Naive B cell (primary cell): ENCODE results near the gene PDE7B. TPM values are rescaled to one million over a fixed set of nuclear protein-coding genes. Genes with fewer than 3 reads are reported as not detected.
A peak's percentile ranks its signal among the peaks of the same experiment; 100 is the strongest.

ENCODE experiments used
- ATAC-seq, 2 donors: fragments of 150-1000 bp; cut with Tn5 transposase; 2 replicates each; pipeline ENCODE4 v1.10.0; 2021; ENCODE audit warnings: low read depth in 2 of 2, mild to moderate bottlenecking in 2 of 2, moderate library complexity in 2 of 2
- DNase-seq: peaks from one replicate; pipeline ENCODE4 v3.0.0; 2022
- H3K27ac Mint-ChIP-seq, 6 donors: one replicate each; pipeline ENCODE4 v1.8.0; 2020 to 2022; ENCODE audit warnings: mild to moderate bottlenecking in 6 of 6, mixed read lengths in 6 of 6, moderate library complexity in 5 of 6, inconsistent platforms in 2 of 6
- H3K27me3 Mint-ChIP-seq, 3 donors: one replicate each; pipeline ENCODE4 v1.8.0; 2021 to 2022; ENCODE audit warnings: mixed read lengths in 3 of 3, mild to moderate bottlenecking in 1 of 3
- H3K36me3 Mint-ChIP-seq, 2 donors: one replicate each; pipeline ENCODE4 v1.8.0; 2020 to 2022; ENCODE audit warnings: mixed read lengths in 2 of 2, inconsistent platforms in 1 of 2, mild to moderate bottlenecking in 1 of 2
- H3K4me1 Mint-ChIP-seq, 3 donors: one replicate each; pipeline ENCODE4 v1.8.0; 2020 to 2022; ENCODE audit warnings: mixed read lengths in 3 of 3, inconsistent platforms in 1 of 3, mild to moderate bottlenecking in 1 of 3, moderate library complexity in 1 of 3
- H3K4me3 Mint-ChIP-seq, 8 donors: one replicate each; pipeline ENCODE4 v1.8.0; 2020 to 2022; ENCODE audit warnings: mild to moderate bottlenecking in 8 of 8, mixed read lengths in 8 of 8, moderate library complexity in 8 of 8, inconsistent platforms in 2 of 8
- H3K9me3 Mint-ChIP-seq, 7 donors: one replicate each; pipeline ENCODE4 v1.8.0; 2020 to 2022; ENCODE audit warnings: mixed read lengths in 7 of 7, mild to moderate bottlenecking in 5 of 7, inconsistent platforms in 2 of 7, moderate library complexity in 1 of 7
- polyA plus RNA-seq, 6 donors: library from polyadenylated mRNA; unstranded; fragments of 300-500 nt; fragmentation: Illumina TruSeq; gene quantifications; one replicate each; pipeline ENCODE4 v1.2.3, GENCODE V29; 2021; ENCODE audit warnings: low read depth in 6 of 6

PDE7B gene
- polyA plus RNA-seq, result 1 to 10 TPM in 5 of 6 donors, under 1 TPM in 1; 0.10 to 3.8 (median 3.0) TPM

GRCh38 chr6:135851442-135852271 is at the start of gene PDE7B:
PDE7B (plus strand) TSS chr6:135851701.
- Mint-ChIP-seq H3K4me3 (peak within 1 kb of the TSS in 7 of 8 donors; percentile 79 to 96 (median 92)), H3K9me3 (no peaks in the 10 kb centered on the region), H3K36me3 (no peaks in the 10 kb centered on the region), H3K27ac (peak within 1 kb of the TSS in 2 of 6 donors; percentile 94 to 98), H3K27me3 (no peaks in the 10 kb centered on the region), H3K4me1 (peaks cover 30 to 50% (median 50%) of the 10 kb centered on the region in 3 donors)
- ATAC-seq, result peak; percentile 97 to 99
- DNase-seq, result peak; percentile 82

GRCh38 chr6:135801755-135802465 is 49.6 kb upstream of the PDE7B start:
- no peak for ATAC-seq
- no peaks in the 10 kb centered on the region for H3K36me3 Mint-ChIP-seq
- H3K4me3 Mint-ChIP-seq, result no peak overlapping the region

GRCh38 chr6:135810486-135810885 is 41.0 kb upstream of the PDE7B start:
- no peak for ATAC-seq
- Mint-ChIP-seq H3K27ac (no peak overlapping the region), H3K4me1 (peaks cover 0 to 7% (median 0%) of the 10 kb centered on the region in 3 donors), H3K36me3 (peaks cover 0 to 7% of the 10 kb centered on the region in 2 donors), H3K9me3 (peaks cover 0 to 13% (median 2%) of the 10 kb centered on the region in 7 donors), H3K4me3 (no peak overlapping the region), H3K27me3 (no peaks in the 10 kb centered on the region)
- DNase-seq, result no peak

More at GRCh38 chr6:135801755-135802465, 49.6 kb upstream of the PDE7B start:
- DNase-seq, result no peak
- no peaks in the 10 kb centered on the region for H3K9me3 Mint-ChIP-seq
- H3K4me1 Mint-ChIP-seq, result peaks cover 0 to 6% (median 0%) of the 10 kb centered on the region in 3 donors
- no peaks in the 10 kb centered on the region for H3K27me3 Mint-ChIP-seq
- peak overlapping the region in 1 of 6 donors; percentile 3 for H3K27ac Mint-ChIP-seq

GRCh38 chr6:135811170-135811569 is 40.3 kb upstream of the PDE7B start:
- H3K9me3 Mint-ChIP-seq, result peaks cover 0 to 13% (median 2%) of the 10 kb centered on the region in 7 donors

GRCh38 chr6:135811644-135812526 is 39.6 kb upstream of the PDE7B start:
- H3K27ac Mint-ChIP-seq, result peak overlapping the region in 1 of 6 donors; percentile 18
- H3K27me3 Mint-ChIP-seq, result no peaks in the 10 kb centered on the region
- ATAC-seq (no peak), DNase-seq (no peak)
- peaks cover 0 to 7% (median 0%) of the 10 kb centered on the region in 3 donors for H3K4me1 Mint-ChIP-seq
- peaks cover 0 to 7% of the 10 kb centered on the region in 2 donors for H3K36me3 Mint-ChIP-seq
- H3K4me3 Mint-ChIP-seq, result no peak overlapping the region
- H3K9me3 Mint-ChIP-seq, result peaks cover 0 to 13% (median 2%) of the 10 kb centered on the region in 7 donors

More at GRCh38 chr6:135811170-135811569, 40.3 kb upstream of the PDE7B start:
- no peaks in the 10 kb centered on the region for H3K27me3 Mint-ChIP-seq
- no peak overlapping the region for H3K4me3 Mint-ChIP-seq
- H3K36me3 Mint-ChIP-seq, result peaks cover 0 to 7% of the 10 kb centered on the region in 2 donors
- peaks cover 0 to 7% (median 0%) of the 10 kb centered on the region in 3 donors for H3K4me1 Mint-ChIP-seq
- ATAC-seq, result no peak
- no peak for DNase-seq
- no peak overlapping the region for H3K27ac Mint-ChIP-seq

DNA sequence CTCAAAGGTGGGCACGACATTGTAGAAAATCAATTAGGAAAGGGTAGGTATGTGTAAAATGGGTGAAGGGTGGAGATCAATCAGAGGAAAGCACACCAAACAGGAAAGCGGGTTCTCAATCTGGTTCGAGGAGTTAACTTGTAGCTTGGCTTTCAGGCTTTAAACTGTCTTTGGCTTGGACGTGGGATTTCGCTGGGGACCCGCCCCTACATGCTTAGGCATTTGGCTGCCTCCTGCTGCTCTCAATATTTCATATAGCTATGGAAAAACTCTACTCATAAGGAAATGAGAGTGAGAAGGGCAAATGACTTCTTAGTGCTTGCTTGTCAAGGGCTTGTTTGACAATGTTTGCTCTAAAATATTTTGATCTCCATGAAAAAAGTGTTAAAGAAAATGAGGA is 38.1 kb upstream of the PDE7B start:
- H3K36me3 Mint-ChIP-seq, result peaks cover 0 to 6% of the 10 kb centered on the region in 2 donors
- H3K27ac Mint-ChIP-seq, result peak overlapping the region in 1 of 6 donors; percentile 10
- no peak for DNase-seq
- peaks cover 0 to 7% (median 0%) of the 10 kb centered on the region in 3 donors for H3K4me1 Mint-ChIP-seq
- H3K27me3 Mint-ChIP-seq, result no peaks in the 10 kb centered on the region
- H3K9me3 Mint-ChIP-seq, result peaks cover 0 to 11% (median 2%) of the 10 kb centered on the region in 7 donors
- no peak for ATAC-seq
- no peak overlapping the region for H3K4me3 Mint-ChIP-seq

- H3K27ac Mint-ChIP-seq, result peak overlapping the region in 1 of 6 donors; percentile 38
- DNase-seq, result no peak
- no peak overlapping the region for H3K4me3 Mint-ChIP-seq
- H3K4me1 Mint-ChIP-seq, result peaks cover under 1 to 12% (median 5%) of the 10 kb centered on the region in 3 donors
- H3K9me3 Mint-ChIP-seq, result peaks cover 0 to 10% (median 0%) of the 10 kb centered on the region in 7 donors
- peaks cover 0 to 4% of the 10 kb centered on the region in 2 donors for H3K36me3 Mint-ChIP-seq
- H3K27me3 Mint-ChIP-seq, result no peaks in the 10 kb centered on the region
- no peak for ATAC-seq
Observed at GRCh38 chr6:135814043-135814442, 37.5 kb upstream of the PDE7B start.

GRCh38 chr6:135815216-135815615 is 36.3 kb upstream of the PDE7B start:
- no peak for DNase-seq
- no peak overlapping the region for H3K4me3 Mint-ChIP-seq
- no peaks in the 10 kb centered on the region for H3K9me3 Mint-ChIP-seq
- H3K27ac Mint-ChIP-seq, result no peak overlapping the region
- H3K4me1 Mint-ChIP-seq, result peaks cover 4 to 16% (median 7%) of the 10 kb centered on the region in 3 donors
- H3K36me3 Mint-ChIP-seq, result no peaks in the 10 kb centered on the region
- H3K27me3 Mint-ChIP-seq, result no peaks in the 10 kb centered on the region
- no peak for ATAC-seq

DNA sequence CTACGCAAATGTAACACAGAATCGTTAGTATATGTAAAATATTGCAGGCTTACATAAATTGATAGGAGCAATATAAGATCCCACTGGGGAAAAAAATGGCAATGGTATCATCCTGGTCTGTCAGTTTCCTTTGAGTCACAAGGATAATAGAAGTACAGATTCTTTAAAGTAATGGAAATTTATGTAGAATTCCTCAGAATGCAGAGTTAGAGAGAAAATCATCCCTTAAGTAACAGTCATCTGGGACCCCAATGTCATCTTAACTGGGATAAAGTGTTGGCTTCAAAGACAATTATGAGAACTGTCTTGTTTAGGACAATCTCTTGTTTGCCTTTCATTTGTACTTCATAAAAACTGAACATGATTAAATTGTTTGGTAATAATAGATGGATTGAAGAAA is 34.5 kb upstream of the PDE7B start:
- Mint-ChIP-seq H3K4me1 (peaks cover 4 to 9% (median 7%) of the 10 kb centered on the region in 3 donors), H3K4me3 (no peak overlapping the region), H3K9me3 (no peaks in the 10 kb centered on the region), H3K27me3 (no peaks in the 10 kb centered on the region), H3K27ac (no peak overlapping the region), H3K36me3 (no peaks in the 10 kb centered on the region)
- no peak for DNase-seq
- ATAC-seq, result no peak

- Mint-ChIP-seq H3K4me3 (no peak overlapping the region), H3K27me3 (peaks cover 0 to 11% (median 0%) of the 10 kb centered on the region in 3 donors), H3K27ac (no peak overlapping the region), H3K4me1 (peaks cover 4 to 9% (median 7%) of the 10 kb centered on the region in 3 donors), H3K36me3 (no peaks in the 10 kb centered on the region), H3K9me3 (no peaks in the 10 kb centered on the region)
- DNase-seq (no peak), ATAC-seq (no peak)
Observed at GRCh38 chr6:135819665-135820064, 31.8 kb upstream of the PDE7B start.

GRCh38 chr6:135820340-135820739 is 31.2 kb upstream of the PDE7B start:
- Mint-ChIP-seq H3K27ac (no peak overlapping the region), H3K4me1 (peaks cover 4 to 9% (median 7%) of the 10 kb centered on the region in 3 donors), H3K36me3 (no peaks in the 10 kb centered on the region), H3K27me3 (peaks cover 0 to 11% (median 0%) of the 10 kb centered on the region in 3 donors), H3K9me3 (no peaks in the 10 kb centered on the region), H3K4me3 (no peak overlapping the region)
- ATAC-seq (no peak), DNase-seq (no peak)

DNA sequence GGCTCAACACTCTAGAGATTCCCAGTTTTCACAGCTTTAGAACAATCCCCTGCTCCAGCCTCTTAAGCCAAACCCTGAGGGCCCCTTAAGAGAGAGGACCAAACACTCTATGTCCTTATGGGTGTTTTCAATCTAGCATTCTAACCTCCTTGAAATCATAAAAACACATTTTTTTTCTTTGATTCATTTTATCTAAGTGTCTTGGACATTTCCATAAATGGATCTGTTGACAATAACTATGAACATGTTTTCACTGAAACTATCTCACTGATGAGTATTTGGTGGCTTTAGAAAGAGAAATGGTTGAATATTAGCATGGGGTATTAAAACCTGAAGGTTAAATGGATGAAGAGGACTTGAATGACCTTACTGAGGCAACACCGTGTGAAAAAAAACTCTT is 27.6 kb upstream of the PDE7B start:
- DNase-seq (no peak), ATAC-seq (no peak)
- Mint-ChIP-seq H3K4me3 (no peak overlapping the region), H3K4me1 (peaks cover 4 to 6% (median 4%) of the 10 kb centered on the region in 3 donors), H3K36me3 (no peaks in the 10 kb centered on the region), H3K9me3 (no peaks in the 10 kb centered on the region), H3K27ac (no peak overlapping the region), H3K27me3 (peaks cover 5 to 19% (median 8%) of the 10 kb centered on the region in 3 donors)
